NCI-H187 treated with DMSO at 0.1 percent for 48 hours (cell line): ENCODE measurements around the gene DCUN1D5.
"Not testable (repeated sequence)": the region's sequence is repeated elsewhere in the genome, so short reads cannot be mapped to it uniquely, and the experiment has no call there.

Experiments
- DNase-seq: peaks from one replicate; lab custom pipeline; 2025; lab: John Stamatoyannopoulos, UW

The DCUN1D5 gene

GRCh38 chr11:103055221-103055890 lies 36.6 kb downstream of the DCUN1D5 start:
- no peak for DNase-seq

- DNase-seq, result no peak
Observed at GRCh38 chr11:103053997-103054396, 38.0 kb downstream of the DCUN1D5 start.

- DNase-seq, result no peak
Observed at GRCh38 chr11:103051981-103052380, 40.0 kb downstream of the DCUN1D5 start.

DNA sequence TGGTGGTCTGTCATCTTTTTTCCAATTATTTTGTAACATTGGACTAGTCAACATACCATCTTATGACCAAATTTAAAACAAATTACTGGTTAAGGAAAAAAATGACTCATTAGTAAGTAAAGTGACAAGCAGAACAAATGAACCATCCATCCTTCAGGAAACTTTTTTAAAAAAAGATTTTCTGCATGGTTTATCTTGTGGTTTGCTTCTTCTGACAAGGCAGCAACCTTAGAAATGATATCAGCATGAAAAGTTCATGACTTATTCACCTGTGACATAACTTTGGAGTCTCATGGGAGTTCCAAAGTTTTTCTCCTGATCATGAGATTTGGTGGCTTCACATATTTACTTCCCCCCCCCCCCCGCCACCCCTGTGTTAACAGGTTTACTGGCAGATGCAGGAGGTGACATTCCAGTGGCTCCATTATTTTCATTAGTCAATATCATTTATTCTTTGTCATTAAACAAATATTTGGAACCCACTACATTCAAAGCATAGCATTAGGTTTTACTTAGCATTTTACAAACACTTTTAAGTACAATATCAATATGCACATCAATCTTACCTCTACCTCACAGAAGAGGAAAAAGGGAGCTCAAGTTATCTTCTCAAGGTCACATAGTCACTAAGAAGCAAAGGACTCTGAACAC lies 40.7 kb downstream of the DCUN1D5 start:
- no peak for DNase-seq

DNA sequence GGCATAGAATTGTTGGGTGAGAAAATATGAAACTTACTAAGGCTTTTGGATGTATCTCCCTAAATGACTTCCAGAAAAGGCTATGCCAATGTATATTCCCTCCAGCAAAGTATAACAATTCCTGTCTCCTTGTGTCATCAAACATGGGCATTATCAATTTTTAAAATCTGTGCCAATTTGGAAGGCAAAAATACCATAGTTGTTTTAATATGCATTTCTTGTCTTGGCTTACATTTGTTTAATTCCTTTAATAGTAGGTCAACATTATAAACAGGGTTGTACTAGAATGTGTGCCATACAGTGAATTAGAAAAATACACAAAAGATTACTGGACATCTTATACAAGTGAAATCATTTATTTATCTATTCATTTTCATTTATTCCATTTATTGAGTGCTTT lies 41.6 kb downstream of the DCUN1D5 start:
- no peak for DNase-seq

- DNase-seq, result no peak
Observed at GRCh38 chr11:103047837-103048236, 44.1 kb downstream of the DCUN1D5 start.

GRCh38 chr11:103043826-103044678 lies 47.9 kb downstream of the DCUN1D5 start:
- no peak for DNase-seq

GRCh38 chr11:103042161-103042560 lies 49.8 kb downstream of the DCUN1D5 start:
- DNase-seq, result no peak

- DNase-seq, result peak; percentile 17
Observed at GRCh38 chr11:103035791-103036434, 56.0 kb downstream of the DCUN1D5 start.

DNA sequence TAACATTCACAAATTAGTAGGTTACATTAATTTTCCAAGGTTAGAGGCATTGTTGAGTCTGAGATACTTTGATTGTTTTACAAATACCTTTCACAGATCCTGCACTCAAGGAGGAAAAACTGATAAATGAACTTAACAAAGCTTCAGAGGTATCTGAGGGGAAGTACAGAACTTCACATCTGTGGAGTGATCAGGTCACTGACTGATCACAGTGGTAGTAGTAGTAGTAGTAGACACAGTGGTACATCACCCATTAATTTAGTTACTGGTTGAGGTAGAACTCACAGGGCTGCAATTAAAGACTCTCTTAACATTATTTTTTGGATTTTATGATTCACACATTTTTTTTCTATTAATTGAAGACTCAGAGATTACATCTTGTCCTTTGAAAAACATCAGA lies 56.7 kb downstream of the DCUN1D5 start:
- no peak for DNase-seq

DNA sequence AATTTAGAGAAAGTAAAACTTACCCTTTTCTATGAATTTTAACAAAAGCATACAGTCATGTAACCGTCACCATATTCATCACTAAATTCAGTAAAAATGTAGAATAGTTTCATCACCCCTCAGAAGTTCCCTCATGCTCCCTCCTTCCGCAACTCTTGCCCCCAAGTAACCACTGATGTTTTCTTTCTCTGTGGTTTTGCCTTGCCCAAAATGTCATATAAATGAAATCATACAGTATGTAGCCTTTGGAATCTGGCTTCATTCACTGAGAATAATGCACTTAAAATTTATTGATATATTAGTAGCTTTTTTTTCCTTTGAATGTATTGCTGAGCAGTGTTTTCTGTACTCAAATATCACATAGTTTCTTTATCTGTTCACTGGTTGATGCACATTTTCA lies 60.1 kb downstream of the DCUN1D5 start:
- no peak for DNase-seq

- no peak for DNase-seq
Observed at GRCh38 chr11:103029401-103029800, 62.6 kb downstream of the DCUN1D5 start.

- not testable (repeated sequence) for DNase-seq
Observed at GRCh38 chr11:103028304-103029020, 63.5 kb downstream of the DCUN1D5 start.

DNA sequence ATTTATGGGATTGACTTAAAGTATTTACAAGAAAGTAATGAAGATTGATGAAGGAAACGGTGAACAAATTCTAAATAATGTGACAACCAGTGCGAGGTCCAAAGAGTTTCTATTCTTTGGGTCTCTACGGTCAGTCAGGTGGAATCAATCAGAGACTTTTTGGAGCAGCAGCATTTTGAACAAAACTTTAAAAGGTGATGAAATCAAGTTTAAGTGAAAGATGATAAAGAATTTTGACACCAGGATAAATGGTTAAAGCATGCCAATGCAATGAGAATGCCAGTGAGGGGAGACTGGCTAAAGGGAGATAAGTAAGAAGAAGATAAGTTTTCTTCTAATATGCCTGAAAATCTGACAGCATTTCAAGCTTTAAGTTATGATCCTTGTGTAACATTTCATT lies 67.9 kb downstream of the DCUN1D5 start:
- no peak for DNase-seq

DNA sequence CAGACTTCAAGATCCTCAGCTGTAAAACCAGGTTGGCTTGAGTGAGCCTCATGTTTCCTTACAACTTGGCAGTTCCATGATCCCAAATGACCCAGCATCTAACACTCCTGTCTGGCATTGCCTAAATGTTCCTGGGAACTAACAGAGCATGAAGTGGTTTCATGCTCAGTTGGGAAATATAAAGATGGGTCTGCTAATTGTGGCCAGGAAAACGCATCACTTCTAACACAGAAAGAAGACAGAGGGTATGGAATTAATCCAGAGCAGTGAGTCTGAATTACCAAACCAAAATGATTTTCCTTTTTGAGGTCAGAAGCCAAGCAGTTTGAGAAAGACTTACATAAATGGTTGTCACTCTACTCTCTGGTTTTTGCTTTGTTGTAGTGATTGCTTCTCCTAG lies 75.9 kb downstream of the DCUN1D5 start:
- DNase-seq, result peak; percentile 9

GRCh38 chr11:103013421-103013820 lies 78.5 kb downstream of the DCUN1D5 start:
- no peak for DNase-seq
